Esophagus (tissue), 2 donors: ENCODE data around the gene NSF. TPM values are rescaled to one million over a fixed set of nuclear protein-coding genes. Genes with fewer than 3 reads are reported as not detected.
"Not testable (repeated sequence)": the region's sequence is repeated elsewhere in the genome, so short reads cannot be mapped to it uniquely, and the experiment has no call there.

Source experiments
- H3K27ac ChIP-seq, 2 donors: one replicate each; pipeline ENCODE4 v1.5.1; 2013; ENCODE audit warnings: low read depth in 2 of 2, mild to moderate bottlenecking in 2 of 2, inconsistent platforms in 1 of 2, low read length in 1 of 2, moderate library complexity in 1 of 2
- H3K27me3 ChIP-seq, 2 donors: one replicate each; pipeline ENCODE4 v1.6.1; 2013; ENCODE audit warnings: low read length in 2 of 2, control low read depth in 1 of 2, mild to moderate bottlenecking in 1 of 2; ENCODE audit not compliant: insufficient read depth in 2 of 2, control insufficient read depth in 1 of 2
- H3K36me3 ChIP-seq, 2 donors: one replicate each; pipeline ENCODE4 v1.6.1; 2013; ENCODE audit warnings: low read length in 1 of 2; ENCODE audit not compliant: control insufficient read depth in 2 of 2, insufficient read depth in 2 of 2
- H3K4me1 ChIP-seq, 2 donors: one replicate each; pipeline ENCODE4 v1.6.1; 2013; ENCODE audit warnings: low read length in 1 of 2; ENCODE audit not compliant: control insufficient read depth in 2 of 2, insufficient read depth in 2 of 2
- H3K4me3 ChIP-seq, 2 donors: one replicate each; pipeline ENCODE4 v1.5.1; 2013; ENCODE audit warnings: low read length in 2 of 2, mild to moderate bottlenecking in 2 of 2, low read depth in 1 of 2, moderate library complexity in 1 of 2
- H3K9me3 ChIP-seq, 2 donors: one replicate each; pipeline ENCODE4 v1.6.1; 2013; ENCODE audit warnings: mild to moderate bottlenecking in 2 of 2, low read depth in 1 of 2, low read length in 1 of 2, moderate library complexity in 1 of 2; ENCODE audit not compliant: control insufficient read depth in 2 of 2, insufficient read depth in 1 of 2
- WGBS, 2 donors: extraction: QIAGEN DNeasy Blood & Tissue Kit; methylation state at CpG; one replicate each; pipeline ENCODE4 v1.1.7; 2013; 5-methylcytosine and 5-hydroxymethylcytosine counted together
- polyA plus RNA-seq, 2 donors: library from polyadenylated mRNA; stranded (reverse); fragments of 200-250 nt; gene quantifications; one replicate each; pipeline ENCODE4 v1.2.3, GENCODE V29; 2013
- donor health status: healthy with polysubstance abuse.
- donor health status: Bipolar disorder and iron deficiency.

Gene NSF
- polyA plus RNA-seq, 2 donors: 9.0 to 16.4 TPM

DNA sequence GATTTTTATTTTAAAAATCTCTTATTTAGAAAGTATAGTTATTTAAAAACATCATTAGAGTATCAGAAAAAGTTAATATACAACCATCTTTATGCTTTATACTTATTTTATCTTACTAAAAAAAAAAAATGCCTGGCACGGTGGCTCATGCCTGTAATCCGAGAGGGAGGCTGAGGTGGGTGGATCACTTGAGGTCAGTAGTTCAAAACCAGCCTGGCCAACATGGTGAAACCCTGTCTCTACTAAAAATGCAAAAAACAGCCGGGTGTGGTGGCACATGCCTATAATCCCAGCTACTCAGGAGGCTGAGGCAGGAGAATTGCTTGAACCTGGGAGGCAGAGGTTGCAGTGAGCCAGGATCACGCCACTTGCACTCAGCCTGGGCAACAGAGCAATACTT lies 167.1 kb downstream of the NSF start:
- WGBS, 2 donors: 68 to 77% methylated on average over 4 of the region's 4 CpGs
- H3K9me3 ChIP-seq: not testable (repeated sequence)
- peaks cover 5 to 15% of the 10 kb centered on the region in 2 donors for H3K36me3 ChIP-seq

DNA sequence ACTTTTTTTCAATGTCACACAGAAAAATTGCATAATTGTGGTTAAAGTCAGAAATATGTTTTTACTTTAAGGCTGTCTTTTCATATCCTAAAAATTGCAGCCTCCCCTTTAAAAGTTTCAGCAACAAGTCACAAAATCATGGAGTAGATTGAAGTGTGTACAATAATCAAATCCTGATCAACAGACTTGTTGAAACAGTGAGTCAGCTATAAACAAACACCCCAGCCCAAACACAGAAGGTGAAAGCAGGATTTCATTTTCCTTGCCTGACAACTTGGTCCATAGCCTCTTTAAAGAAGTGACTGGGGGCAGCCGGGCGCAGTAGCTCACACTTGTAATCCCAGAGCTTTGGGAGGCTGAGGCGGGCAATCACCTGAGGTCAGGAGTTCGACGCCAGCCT lies 168.1 kb downstream of the NSF start:
- Histone ChIP-seq H3K27ac (peak overlapping the region in 1 of 2 donors; percentile 7), H3K9me3 (no peaks in the 10 kb centered on the region), H3K27me3 (no peaks in the 10 kb centered on the region), H3K36me3 (peaks cover 5 to 10% of the 10 kb centered on the region in 2 donors), H3K4me1 (peaks cover 0 to 2% of the 10 kb centered on the region in 2 donors), H3K4me3 (no peak overlapping the region)
- WGBS, 2 donors: 48 to 63% methylated on average over 5 of the region's 5 CpGs

More for the DNA sequence above, 167.1 kb downstream of the NSF start:
- H3K4me1 ChIP-seq, H3K4me3 ChIP-seq, H3K27me3 ChIP-seq, H3K27ac ChIP-seq: not testable (repeated sequence)

DNA sequence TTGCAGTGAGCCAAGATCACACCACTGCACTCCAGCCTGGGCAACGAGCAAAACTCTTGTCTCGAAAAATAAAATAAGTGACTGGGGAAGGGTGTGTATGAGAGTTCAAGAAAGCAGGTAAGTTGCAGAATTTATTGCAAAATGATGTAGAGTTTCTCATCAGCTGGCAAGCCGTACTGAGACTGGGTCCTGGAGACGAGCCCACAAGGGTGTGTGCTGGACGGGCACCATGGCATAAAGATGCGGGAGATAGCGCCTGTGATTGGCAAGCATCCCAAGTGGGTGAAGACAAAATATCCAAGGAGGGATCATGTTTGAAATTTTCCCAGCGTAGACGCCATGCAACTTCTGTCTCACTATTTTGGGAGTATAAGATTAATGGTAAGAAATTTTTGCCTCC lies 168.7 kb downstream of the NSF start:
- Histone ChIP-seq H3K4me1 (peaks cover 0 to 2% of the 10 kb centered on the region in 2 donors), H3K27me3 (no peaks in the 10 kb centered on the region), H3K9me3 (no peaks in the 10 kb centered on the region), H3K27ac (peak overlapping the region in 1 of 2 donors; percentile 7), H3K36me3 (peaks cover 5 to 8% of the 10 kb centered on the region in 2 donors), H3K4me3 (no peak overlapping the region)
- WGBS, 2 donors: 58 to 71% methylated on average over 9 of the region's 9 CpGs

DNA sequence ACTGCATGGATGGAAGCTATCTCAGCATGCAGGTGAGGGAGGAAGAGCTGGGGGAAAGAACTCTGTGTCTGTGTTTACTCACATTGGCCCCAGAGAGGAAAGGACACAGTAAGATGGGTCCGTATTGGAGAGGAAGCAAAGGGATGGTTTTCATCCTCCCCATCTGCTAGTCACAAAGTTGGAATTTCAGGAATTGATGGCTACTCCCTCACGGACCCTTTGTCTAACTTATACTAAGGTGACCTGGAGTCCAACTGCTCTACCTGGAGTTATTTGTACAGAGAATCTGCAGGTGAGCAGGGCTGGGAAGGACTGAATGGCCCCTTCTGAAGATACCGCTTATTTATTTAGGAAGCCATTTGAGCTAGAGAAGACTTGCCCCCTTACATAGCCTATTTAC lies 172.9 kb downstream of the NSF start:
- WGBS, 2 donors: 85 to 89% methylated on average over 3 of the region's 3 CpGs
- H3K36me3 ChIP-seq: no peaks in the 10 kb centered on the region
- no peak overlapping the region for H3K4me3 ChIP-seq

DNA sequence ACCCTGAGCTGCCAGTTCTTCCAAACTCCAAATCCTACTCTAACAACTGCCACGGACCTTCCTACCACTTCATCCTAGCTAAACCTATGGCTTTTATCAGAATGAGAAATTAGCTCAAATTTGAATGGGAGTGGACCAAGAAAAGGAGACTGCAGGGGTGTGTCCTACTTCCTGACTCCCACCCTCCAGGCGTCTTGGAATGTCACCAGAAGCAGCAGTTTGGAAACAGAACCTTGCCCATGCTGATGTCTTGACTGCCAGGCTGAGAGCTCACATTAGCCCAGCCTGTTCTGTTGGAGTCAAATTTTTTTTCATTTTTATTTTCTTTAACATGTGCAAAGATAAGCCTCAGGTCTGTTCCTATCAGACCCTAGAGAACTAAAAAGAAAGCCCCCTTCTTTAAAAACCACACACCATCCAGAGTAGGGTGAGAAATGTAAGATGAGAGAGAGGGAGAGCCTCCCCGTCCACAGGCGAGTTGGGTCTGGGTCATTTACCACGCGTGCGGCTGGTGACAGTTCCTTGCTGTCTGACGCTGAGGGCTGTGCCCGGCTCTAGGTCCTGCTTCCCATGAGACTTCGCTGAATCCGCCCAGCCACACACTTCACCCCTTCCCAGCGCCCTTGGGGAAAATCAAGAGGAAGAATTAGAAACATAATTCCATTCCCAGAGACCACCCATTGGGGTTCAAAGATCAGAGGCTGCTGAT lies 173.7 kb downstream of the NSF start:
- no peaks in the 10 kb centered on the region for H3K9me3 ChIP-seq
- peaks cover 0 to 9% of the 10 kb centered on the region in 2 donors for H3K4me1 ChIP-seq
- 82 to 84% methylated on average over 12 of the region's 12 CpGs for WGBS, 2 donors
- no peaks in the 10 kb centered on the region for H3K36me3 ChIP-seq
- no peak overlapping the region for H3K27ac ChIP-seq
- H3K27me3 ChIP-seq: no peaks in the 10 kb centered on the region
- H3K4me3 ChIP-seq: no peak overlapping the region

More for the DNA sequence above, 172.9 kb downstream of the NSF start:
- Histone ChIP-seq H3K4me1 (peaks cover 0 to 10% of the 10 kb centered on the region in 2 donors), H3K27ac (no peak overlapping the region), H3K27me3 (no peaks in the 10 kb centered on the region), H3K9me3 (no peaks in the 10 kb centered on the region)

DNA sequence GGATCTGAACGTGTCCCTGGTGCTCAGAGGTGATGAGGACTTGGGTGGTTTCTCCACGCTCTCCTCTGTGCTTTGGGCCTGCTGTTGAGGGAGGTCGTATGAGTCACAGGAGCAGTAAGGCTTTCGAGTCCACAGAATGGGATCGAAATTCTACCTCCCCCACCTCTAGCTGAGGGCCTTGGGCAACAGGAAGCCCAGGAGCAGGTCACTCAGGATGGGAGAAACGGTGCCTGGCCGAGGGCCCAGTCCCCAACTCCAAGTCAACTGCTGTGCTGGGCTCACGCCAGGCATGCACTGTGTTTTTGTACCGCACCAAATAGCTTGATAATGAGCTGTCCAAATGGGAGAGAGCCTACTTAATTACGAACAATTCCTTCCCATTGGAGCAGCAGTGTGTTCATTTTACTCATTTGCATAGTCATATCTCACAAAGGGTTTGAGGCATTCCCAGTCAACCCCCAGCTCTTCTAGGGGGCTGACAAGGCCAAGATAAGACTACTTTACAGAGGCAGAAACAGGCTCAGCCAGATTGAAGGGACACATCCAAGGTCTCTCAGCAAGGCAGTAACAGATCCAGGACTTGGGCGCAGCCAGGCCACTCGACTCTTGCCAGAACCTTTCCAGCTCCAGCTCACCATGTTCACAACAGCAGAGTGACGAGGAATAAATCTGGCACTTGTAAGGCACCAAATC lies 174.4 kb downstream of the NSF start:
- H3K9me3 ChIP-seq: no peaks in the 10 kb centered on the region

DNA sequence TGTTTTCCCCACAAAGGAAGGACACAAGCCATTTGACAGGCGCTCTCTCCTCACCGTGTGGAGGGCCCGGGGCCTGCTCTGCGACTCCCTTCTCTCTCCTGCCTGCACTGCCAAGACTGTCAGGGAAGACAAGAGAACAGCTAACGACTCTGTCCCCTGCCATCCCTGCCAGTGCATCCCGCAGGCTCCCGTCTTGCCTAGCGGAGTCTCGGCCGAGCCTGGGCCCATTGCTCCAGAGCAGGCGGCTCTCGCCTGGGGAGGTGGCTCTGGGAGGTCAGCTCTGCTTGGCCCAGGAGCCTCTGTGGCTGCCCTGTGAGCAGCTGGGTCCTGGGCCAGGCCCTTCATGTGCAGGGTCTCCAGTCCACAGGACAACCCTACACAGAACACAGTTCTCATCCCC lies 175.0 kb downstream of the NSF start:
- Histone ChIP-seq H3K27ac (no peak overlapping the region), H3K36me3 (no peaks in the 10 kb centered on the region), H3K4me1 (peaks cover 1 to 12% of the 10 kb centered on the region in 2 donors), H3K9me3 (no peaks in the 10 kb centered on the region), H3K27me3 (no peaks in the 10 kb centered on the region), H3K4me3 (no peak overlapping the region)
- 87 to 93% methylated on average over 12 of the region's 12 CpGs for WGBS, 2 donors

More for the DNA sequence above, 174.4 kb downstream of the NSF start:
- WGBS, 2 donors: 52 to 54% methylated on average over 13 of the region's 13 CpGs
- no peaks in the 10 kb centered on the region for H3K27me3 ChIP-seq
- no peak overlapping the region for H3K27ac ChIP-seq
- H3K4me3 ChIP-seq: no peak overlapping the region
- H3K4me1 ChIP-seq: peaks cover 0 to 8% of the 10 kb centered on the region in 2 donors
- H3K36me3 ChIP-seq: no peaks in the 10 kb centered on the region

DNA sequence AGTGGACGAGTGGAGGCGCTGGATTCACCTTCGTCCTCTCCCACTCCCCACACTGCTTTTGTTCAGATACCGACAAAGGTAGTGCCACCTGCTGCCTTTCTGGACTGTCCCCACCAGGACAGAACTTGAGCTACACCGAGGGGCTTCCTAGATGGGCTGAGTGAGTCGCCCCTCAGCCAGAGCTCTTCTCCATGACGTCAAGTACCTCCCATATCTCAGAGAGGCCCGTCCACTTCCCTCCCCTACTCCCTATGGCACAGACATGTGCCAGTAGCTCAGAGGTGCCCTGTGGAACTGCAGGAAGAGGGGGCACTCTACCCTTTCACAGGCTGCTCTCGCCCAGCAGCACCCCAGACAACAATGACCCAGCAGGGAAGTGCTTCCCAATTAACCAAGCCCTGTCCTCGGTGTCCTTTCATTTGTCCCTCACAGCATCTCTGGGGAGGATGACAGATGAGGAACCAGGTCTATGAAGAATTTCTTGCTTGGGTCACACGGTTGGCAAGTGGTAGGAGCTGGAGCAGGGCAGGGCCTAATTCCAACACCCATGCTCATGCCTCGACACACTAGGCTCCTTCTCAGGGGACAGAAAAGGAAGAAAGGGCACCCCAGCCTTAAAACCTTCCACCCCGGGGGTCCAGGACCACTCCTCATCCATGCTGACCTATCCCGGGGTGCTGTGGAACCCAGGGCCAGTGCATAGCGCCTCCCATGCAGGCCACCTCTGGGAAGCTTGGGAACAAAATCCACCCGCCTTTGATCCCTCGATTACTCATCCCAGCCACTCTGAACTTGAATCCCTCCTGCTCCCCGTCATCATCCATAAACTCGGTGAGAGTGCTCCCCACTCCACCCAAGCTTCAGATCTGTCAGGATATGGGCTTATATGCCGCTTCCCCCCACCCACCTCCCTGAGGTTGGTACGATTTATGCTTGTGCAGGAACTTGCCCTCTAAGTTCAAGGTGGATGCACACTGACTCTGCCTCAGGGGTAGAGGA lies 176.3 kb downstream of the NSF start:
- Histone ChIP-seq H3K36me3 (no peaks in the 10 kb centered on the region), H3K9me3 (no peaks in the 10 kb centered on the region), H3K4me1 (peaks cover 3 to 15% of the 10 kb centered on the region in 2 donors), H3K27me3 (no peaks in the 10 kb centered on the region), H3K27ac (no peak overlapping the region), H3K4me3 (no peak overlapping the region)
- 85 to 89% methylated on average over 21 of the region's 21 CpGs for WGBS, 2 donors

DNA sequence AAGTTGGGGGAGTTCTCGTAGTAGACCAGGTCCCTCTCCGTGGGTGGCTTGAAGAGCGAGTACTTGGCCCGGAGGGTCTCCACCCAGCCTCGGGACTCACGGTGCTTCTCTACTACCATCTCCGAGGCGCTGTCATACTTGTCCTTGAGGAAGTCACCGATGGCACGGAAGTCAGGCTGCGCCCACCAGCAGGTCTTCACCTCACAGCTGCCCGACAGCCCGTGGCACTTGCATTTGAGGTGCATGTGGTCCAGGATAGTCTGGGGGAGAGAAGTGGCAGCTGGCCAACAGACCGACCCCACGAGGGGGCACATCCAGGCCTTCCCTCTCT lies 178.0 kb downstream of the NSF start:
- Histone ChIP-seq H3K4me3 (no peak overlapping the region), H3K9me3 (no peaks in the 10 kb centered on the region), H3K36me3 (no peaks in the 10 kb centered on the region), H3K4me1 (peaks cover 3 to 17% of the 10 kb centered on the region in 2 donors), H3K27me3 (no peaks in the 10 kb centered on the region), H3K27ac (no peak overlapping the region)
- WGBS, 2 donors: 91 to 92% methylated on average over 15 of the region's 15 CpGs
